Large intestine (tissue), 3 donors: ENCODE data around the gene AGFG1. TPM values are rescaled to one million over a fixed set of nuclear protein-coding genes. Genes with fewer than 3 reads are reported as not detected.
"Not testable (repeated sequence)": the region's sequence is repeated elsewhere in the genome, so short reads cannot be mapped to it uniquely, and the experiment has no call there.

ENCODE experiments used
- DNase-seq, 2 donors: peaks; one replicate each; pipeline versions ENCODE4 v3.0.0 to v3.0.0-alpha.2; 2013
- H3K27ac ChIP-seq: one replicate; pipeline ENCODE4 v1.5.1; 2013; ENCODE audit warnings: low read length
- H3K27me3 ChIP-seq: 2 replicates; pipeline ENCODE4 v1.6.1; 2013; ENCODE audit warnings: low read length; ENCODE audit not compliant: control insufficient read depth, insufficient read depth
- H3K36me3 ChIP-seq: 2 replicates; pipeline ENCODE4 v1.6.1; 2013; ENCODE audit warnings: low read length; ENCODE audit not compliant: control insufficient read depth, insufficient read depth
- H3K4me1 ChIP-seq: one replicate; pipeline ENCODE4 v1.6.1; 2013; ENCODE audit warnings: low read length; ENCODE audit not compliant: control insufficient read depth, insufficient read depth
- H3K4me3 ChIP-seq: one replicate; pipeline ENCODE4 v1.5.1; 2013; ENCODE audit warnings: low read length
- H3K9me3 ChIP-seq: one replicate; pipeline ENCODE4 v1.6.1; 2013; ENCODE audit warnings: mild to moderate bottlenecking, low read depth, low read length, moderate library complexity; ENCODE audit not compliant: control insufficient read depth
- WGBS: methylation state at CpG from one replicate; pipeline ENCODE4 v1.1.5; 2013; ENCODE audit warnings: low lambda C conversion rate; ENCODE audit not compliant: insufficient coverage; 5-methylcytosine and 5-hydroxymethylcytosine counted together
- polyA plus RNA-seq: library from polyadenylated mRNA; unstranded; fragments of 120-200 nt; gene quantifications from one replicate; pipeline ENCODE4 v1.2.1, GENCODE V29; 2013

AGFG1 gene
- polyA plus RNA-seq, 1 donor = 113 TPM

GRCh38 chr2:227595797-227596196 is 123.8 kb downstream of the AGFG1 start:
- no peaks in the 10 kb centered on the region for H3K36me3 ChIP-seq
- no peaks in the 10 kb centered on the region for H3K27me3 ChIP-seq
- WGBS = no CpG with 5 or more reads among the region's 4 CpGs
- H3K4me3 ChIP-seq = no peak overlapping the region
- no peak overlapping the region for H3K27ac ChIP-seq
- no peaks in the 10 kb centered on the region for H3K4me1 ChIP-seq
- no peak for DNase-seq
- H3K9me3 ChIP-seq = no peaks in the 10 kb centered on the region

- Histone ChIP-seq H3K4me3 (no peak overlapping the region), H3K9me3 (no peaks in the 10 kb centered on the region), H3K27me3 (no peaks in the 10 kb centered on the region), H3K4me1 (no peaks in the 10 kb centered on the region), H3K27ac (no peak overlapping the region), H3K36me3 (no peaks in the 10 kb centered on the region)
- DNase-seq = no peak
Measured at GRCh38 chr2:227597036-227597435, 125.1 kb downstream of the AGFG1 start.

- WGBS = 20% methylated on average over 1 of the region's 4 CpGs
- Histone ChIP-seq H3K9me3 (no peaks in the 10 kb centered on the region), H3K27me3 (no peaks in the 10 kb centered on the region), H3K4me3 (no peak overlapping the region), H3K4me1 (no peaks in the 10 kb centered on the region), H3K27ac (no peak overlapping the region), H3K36me3 (no peaks in the 10 kb centered on the region)
- peak in 1 of 2 donors; percentile 11 for DNase-seq
Measured at GRCh38 chr2:227597998-227598397, 126.0 kb downstream of the AGFG1 start.

- 100% methylated on average over 1 of the region's 16 CpGs for WGBS
- not testable (repeated sequence) for H3K9me3 ChIP-seq, H3K4me1 ChIP-seq, H3K27ac ChIP-seq, DNase-seq, H3K36me3 ChIP-seq, H3K27me3 ChIP-seq, H3K4me3 ChIP-seq
Measured at GRCh38 chr2:227598835-227599503, 127.0 kb downstream of the AGFG1 start, which contains the start of gene SCYGR2. SCYGR2 (plus strand) TSS chr2:227598893; CDS start chr2:227598893, 0 bp downstream.

GRCh38 chr2:227602358-227602757 is 130.4 kb downstream of the AGFG1 start:
- 100% methylated on average over 2 of the region's 3 CpGs for WGBS
- H3K36me3 ChIP-seq = no peaks in the 10 kb centered on the region
- DNase-seq = no peak
- no peaks in the 10 kb centered on the region for H3K27me3 ChIP-seq
- no peak overlapping the region for H3K27ac ChIP-seq
- no peaks in the 10 kb centered on the region for H3K4me1 ChIP-seq
- H3K9me3 ChIP-seq = no peaks in the 10 kb centered on the region
- H3K4me3 ChIP-seq = no peak overlapping the region

GRCh38 chr2:227606476-227606875 is 134.5 kb downstream of the AGFG1 start:
- 100% methylated on average over 1 of the region's 1 CpG for WGBS
- Histone ChIP-seq H3K27ac (no peak overlapping the region), H3K27me3 (no peaks in the 10 kb centered on the region), H3K4me1 (no peaks in the 10 kb centered on the region), H3K9me3 (no peaks in the 10 kb centered on the region), H3K4me3 (no peak overlapping the region), H3K36me3 (no peaks in the 10 kb centered on the region)
- DNase-seq = peak; percentile 47 to 56

- Histone ChIP-seq H3K4me1 (no peaks in the 10 kb centered on the region), H3K36me3 (no peaks in the 10 kb centered on the region), H3K27ac (no peak overlapping the region), H3K9me3 (no peaks in the 10 kb centered on the region), H3K4me3 (no peak overlapping the region), H3K27me3 (no peaks in the 10 kb centered on the region)
- no peak for DNase-seq
- WGBS = no CpG with 5 or more reads among the region's 3 CpGs
Measured at GRCh38 chr2:227607941-227608340, 136.0 kb downstream of the AGFG1 start.

- Histone ChIP-seq H3K27me3 (no peaks in the 10 kb centered on the region), H3K9me3 (no peaks in the 10 kb centered on the region), H3K4me3 (no peak overlapping the region), H3K36me3 (no peaks in the 10 kb centered on the region), H3K27ac (no peak overlapping the region), H3K4me1 (no peaks in the 10 kb centered on the region)
- WGBS = 90% methylated on average over 2 of the region's 16 CpGs
- peak in 1 of 2 donors; percentile 9 for DNase-seq
Measured at GRCh38 chr2:227608561-227609338, 136.8 kb downstream of the AGFG1 start.

GRCh38 chr2:227610123-227610522 is 138.2 kb downstream of the AGFG1 start:
- DNase-seq = no peak
- H3K36me3 ChIP-seq = no peaks in the 10 kb centered on the region
- H3K9me3 ChIP-seq = no peaks in the 10 kb centered on the region
- H3K4me1 ChIP-seq = no peaks in the 10 kb centered on the region
- H3K27me3 ChIP-seq = no peaks in the 10 kb centered on the region
- 100% methylated on average over 1 of the region's 2 CpGs for WGBS
- no peak overlapping the region for H3K4me3 ChIP-seq
- no peak overlapping the region for H3K27ac ChIP-seq
